ENCODE results near the gene XDH.

XDH gene

GRCh38 chr2:31324016-31324633 is 90.4 kb downstream of the XDH start:
- DNase-seq = no peak

DNA sequence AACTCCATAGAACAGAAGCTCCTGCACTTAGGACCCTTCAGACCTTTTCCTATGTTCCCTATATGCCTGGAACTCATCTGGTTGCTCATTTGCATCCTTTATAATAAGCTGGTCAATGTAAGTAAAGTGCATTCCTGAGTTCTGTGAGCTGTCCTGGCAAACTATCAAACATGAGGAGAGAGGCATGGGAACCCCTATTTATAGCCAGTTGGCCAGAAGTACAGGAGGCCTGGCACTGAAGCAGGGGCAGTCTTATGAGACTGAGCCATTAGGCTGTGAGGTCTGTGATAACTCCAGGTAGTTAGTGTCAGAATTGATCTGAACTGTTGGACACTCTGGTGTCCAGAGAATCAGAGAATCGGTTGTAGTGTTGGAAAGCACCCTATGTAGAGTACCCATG is 92.2 kb downstream of the XDH start:
- no peak for DNase-seq

DNA sequence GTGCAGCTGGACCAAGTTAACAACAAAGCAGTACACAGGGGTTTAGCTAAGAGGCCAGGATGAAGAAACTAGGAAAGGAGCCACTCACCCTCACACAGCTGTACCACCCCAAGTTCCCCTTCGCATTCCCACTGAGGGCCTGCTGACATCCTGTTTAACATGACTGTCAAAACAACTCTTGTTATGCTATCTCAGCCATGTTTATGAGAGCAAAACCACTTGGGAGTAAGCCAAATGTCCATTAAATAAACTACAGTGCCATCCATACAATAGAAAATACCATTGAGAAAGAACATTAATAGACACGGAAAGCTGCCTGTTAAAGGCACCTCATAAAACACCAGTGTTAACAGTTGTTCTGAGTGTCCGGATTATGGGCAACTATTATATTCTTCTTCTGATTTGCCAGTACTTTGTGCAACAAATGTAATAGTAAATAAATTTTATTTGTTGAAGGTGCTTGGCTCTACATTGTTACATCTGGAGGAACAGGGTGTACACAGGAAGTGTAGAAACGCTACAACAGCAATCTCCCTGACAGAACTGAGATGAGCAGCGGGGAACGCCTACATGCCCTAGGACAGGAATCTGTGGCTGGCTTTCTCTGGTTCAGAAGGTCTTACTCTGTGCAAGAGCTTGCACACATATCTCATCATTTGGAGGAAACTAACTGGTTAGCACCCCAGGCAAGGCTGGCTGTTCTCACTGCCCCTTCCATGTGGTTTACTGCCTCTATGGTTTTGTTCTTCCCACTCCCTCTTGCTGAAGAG is 95.0 kb downstream of the XDH start:
- no peak for DNase-seq

- no peak for DNase-seq
These were observed 95.9 kb downstream of the XDH start for GRCh38 chr2:31318361-31319336.

- DNase-seq = no peak
These were observed 97.1 kb downstream of the XDH start for GRCh38 chr2:31317396-31317795.

GRCh38 chr2:31314761-31315160 is 99.8 kb downstream of the XDH start:
- DNase-seq = no peak

- DNase-seq = no peak
These were observed 101.6 kb downstream of the XDH start for GRCh38 chr2:31312898-31313297.

DNA sequence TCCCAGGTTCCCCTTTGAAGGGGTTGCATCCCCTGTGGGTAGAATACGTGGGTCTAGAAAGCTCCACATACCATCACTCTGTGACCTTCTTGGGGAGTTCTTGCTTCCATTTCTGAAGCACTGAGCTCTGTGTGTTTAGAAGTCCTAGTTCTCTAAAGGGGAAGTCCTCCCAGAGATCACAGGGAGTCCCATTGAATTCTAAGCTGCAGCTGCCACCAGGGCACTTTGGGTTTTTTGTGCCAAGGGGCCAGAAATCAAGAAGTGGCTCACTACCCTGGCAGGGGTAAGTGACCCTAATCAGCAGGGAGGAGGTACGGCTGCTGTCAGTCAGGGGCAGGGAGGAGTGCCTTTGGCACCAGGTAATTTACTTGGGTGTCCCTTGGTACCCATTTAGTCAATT is 109.7 kb downstream of the XDH start:
- no peak for DNase-seq

- no peak for DNase-seq
These were observed 111.5 kb downstream of the XDH start for GRCh38 chr2:31302940-31303563.

DNA sequence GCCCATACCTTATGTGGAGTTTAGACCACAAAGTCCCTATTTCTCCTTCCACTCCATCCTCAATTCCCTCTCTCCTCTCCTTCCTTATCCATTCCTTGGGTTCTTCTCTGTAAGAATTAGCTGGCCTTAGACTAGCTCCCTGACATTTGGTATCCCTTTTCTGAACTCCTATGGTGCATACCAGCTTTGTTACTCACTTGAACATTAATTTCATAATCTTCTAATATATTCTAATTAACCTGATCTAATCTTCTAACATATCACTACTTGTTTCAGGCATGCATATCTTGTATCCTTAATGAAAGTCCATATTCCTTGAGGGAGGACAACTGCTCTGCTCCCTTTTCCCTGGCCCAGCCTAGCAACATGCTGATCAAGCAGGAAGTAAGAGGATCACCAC is 114.2 kb downstream of the XDH start:
- DNase-seq = no peak

DNA sequence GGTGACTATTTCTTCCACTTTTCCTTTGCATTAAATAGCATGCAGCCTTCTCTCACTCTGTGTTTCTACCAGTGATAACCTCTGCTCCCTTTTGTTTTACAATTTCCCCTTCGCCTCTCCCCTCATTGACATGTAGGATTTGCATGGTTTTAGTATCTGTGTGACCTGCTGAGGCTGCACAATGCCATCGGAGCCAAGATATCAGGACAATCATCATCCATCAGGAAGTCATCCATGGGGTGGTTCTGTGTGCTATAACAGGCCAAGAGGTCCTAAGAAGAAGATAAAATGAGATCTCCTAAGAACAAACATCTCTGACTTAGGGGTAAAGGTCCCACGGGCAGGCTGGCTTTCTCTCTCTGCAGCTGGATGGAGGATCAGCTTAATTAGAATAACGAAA is 115.0 kb downstream of the XDH start:
- no peak for DNase-seq

DNA sequence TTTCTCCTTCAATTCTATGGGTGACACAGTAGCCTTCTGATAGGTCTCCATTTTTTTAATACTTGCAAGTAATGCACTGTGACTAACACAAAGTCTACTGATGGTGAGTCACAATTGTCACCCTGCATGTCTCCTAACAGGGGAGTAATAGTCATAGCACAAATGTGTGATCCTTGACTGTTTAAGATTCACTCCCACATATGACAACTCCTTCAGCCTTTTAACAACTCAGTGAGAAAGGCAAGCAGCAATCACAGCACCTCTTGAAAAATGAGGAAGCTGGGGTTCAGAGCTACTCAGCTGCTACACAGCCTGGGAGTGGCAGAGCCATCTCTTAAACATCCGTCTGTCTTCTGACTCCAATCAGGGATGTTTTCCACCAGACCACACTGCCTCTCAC is 116.8 kb downstream of the XDH start:
- DNase-seq = no peak

DNA sequence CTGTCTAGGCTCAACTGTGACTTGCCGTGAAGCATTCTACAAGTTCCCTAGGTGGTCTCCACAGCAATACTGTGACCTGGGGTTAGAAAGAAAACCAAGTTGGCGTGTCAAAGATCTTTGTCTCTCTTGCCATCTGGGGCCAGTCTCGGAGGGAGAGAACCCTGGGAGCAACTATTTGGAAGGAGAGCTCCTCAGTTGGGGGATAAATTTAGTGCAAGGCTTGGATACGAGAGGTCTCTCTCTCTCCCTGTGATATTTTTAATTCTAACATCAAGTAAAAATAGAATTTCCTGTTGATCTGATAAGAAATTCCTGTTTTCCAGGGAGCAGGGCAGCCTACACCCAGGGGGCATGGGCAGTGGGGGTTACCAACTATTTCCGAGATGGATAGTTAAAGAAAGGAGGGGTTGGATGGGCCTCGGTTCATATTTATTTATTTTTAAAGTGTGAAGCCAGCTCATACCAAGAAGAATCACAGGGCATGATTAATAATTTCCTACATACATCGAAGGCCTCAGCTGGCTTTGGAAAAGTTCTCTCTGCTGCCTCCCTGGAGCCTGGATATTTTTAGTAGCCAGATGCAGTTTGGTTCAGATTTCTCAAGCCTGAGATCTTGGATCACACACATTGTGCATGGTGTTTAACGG is 117.8 kb downstream of the XDH start:
- no peak for DNase-seq

GRCh38 chr2:31294196-31294595 is 120.3 kb downstream of the XDH start:
- no peak for DNase-seq

DNA sequence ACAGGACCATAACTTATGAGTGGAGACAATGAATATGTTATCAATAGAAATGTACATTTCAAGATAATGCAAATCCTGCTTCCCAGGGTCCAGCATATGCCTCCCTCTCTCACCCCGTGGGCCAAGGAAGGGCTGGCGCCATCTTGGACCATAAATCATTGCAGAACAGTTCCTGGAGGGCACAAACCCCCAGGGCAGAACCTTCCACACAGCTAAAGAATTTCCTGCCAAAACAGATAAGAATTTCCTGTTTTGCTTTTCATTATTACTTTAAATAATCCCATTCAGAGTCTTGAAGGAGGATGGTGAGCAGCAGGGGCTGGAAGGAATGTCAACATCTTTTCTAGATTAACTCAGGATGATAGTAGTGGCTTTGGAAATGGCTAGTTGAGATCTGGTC is 126.9 kb downstream of the XDH start:
- no peak for DNase-seq

DNA sequence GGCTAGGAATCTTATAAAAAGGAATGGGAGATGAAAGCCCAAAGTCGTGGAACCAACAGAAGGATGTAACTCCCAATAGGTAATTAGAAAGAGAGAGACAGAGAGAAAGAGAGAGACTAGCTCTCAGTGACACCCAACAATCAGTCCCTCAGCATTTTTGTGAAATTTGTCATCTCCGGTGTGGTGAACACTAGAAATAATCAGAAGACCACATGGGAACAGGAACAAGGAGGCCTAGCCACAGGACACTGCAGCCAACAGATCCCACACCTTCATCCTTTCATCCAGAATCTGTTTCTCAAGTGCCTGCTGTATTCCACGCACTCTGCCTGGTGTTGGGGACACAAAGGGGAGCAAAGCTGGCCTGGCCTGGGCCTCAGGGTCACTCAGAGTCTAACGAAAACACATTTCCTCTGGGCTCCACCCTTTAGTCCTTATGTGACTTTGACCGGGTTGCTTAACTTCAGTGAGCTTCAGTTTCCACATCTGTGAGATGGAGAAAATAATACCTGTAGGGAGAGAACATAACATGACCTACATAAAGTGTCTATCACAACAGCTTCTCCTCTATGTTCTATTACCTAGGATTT is 127.5 kb downstream of the XDH start:
- DNase-seq = no peak

- DNase-seq = no peak
These were observed 128.3 kb downstream of the XDH start for GRCh38 chr2:31286230-31286629.
